Neuronal stem cell (in vitro differentiated cells): ENCODE data around the gene C4orf17.
"Not testable (repeated sequence)": the region's sequence is repeated elsewhere in the genome, so short reads cannot be mapped to it uniquely, and the experiment has no call there.

Source experiments
- DNase-seq: peaks from one replicate; pipeline ENCODE4 v3.0.0-alpha.2; 2013; ENCODE audit warnings: low spot score
- H2AFZ ChIP-seq: one replicate; pipeline ENCODE4 v1.6.1; 2013; ENCODE audit warnings: mild to moderate bottlenecking, low read length, inconsistent platforms
- H2AK5ac ChIP-seq: 2 replicates; pipeline ENCODE4 v1.6.1; 2013; ENCODE audit warnings: low read depth, mild to moderate bottlenecking, inconsistent platforms, low read length, moderate library complexity, mixed read lengths
- H2BK120ac ChIP-seq: 2 replicates; pipeline ENCODE4 v1.6.1; 2013; ENCODE audit warnings: low read depth, mild to moderate bottlenecking, inconsistent platforms, low read length, moderate library complexity, mixed read lengths
- H2BK12ac ChIP-seq: one replicate; pipeline ENCODE4 v1.6.1; 2013; ENCODE audit warnings: low read length, inconsistent platforms
- H2BK15ac ChIP-seq: 2 replicates; pipeline ENCODE4 v1.6.1; 2013; ENCODE audit warnings: mild to moderate bottlenecking, low read length, inconsistent platforms, mixed read lengths
- H2BK5ac ChIP-seq: one replicate; pipeline ENCODE4 v1.6.1; 2013; ENCODE audit warnings: inconsistent platforms, mild to moderate bottlenecking, low read length, moderate library complexity
- H3K14ac ChIP-seq: one replicate; pipeline ENCODE4 v1.6.1; 2013; ENCODE audit warnings: low read length, inconsistent platforms
- H3K18ac ChIP-seq: 2 replicates; pipeline ENCODE4 v1.6.1; 2013; ENCODE audit warnings: low read length, inconsistent platforms
- H3K23ac ChIP-seq: 2 replicates; pipeline ENCODE4 v1.6.1; 2013; ENCODE audit warnings: low read depth, mild to moderate bottlenecking, mixed read lengths, low read length, inconsistent platforms; ENCODE audit not compliant: poor library complexity
- H3K27ac ChIP-seq: replicated peaks from 3 replicates; pipeline ENCODE4 v1.5.1; 2013; ENCODE audit warnings: low read length, inconsistent platforms
- H3K27me3 ChIP-seq, 3 experiments: 2 replicates each; pipeline ENCODE4 v1.6.1; 2013; ENCODE audit warnings: low read length in 3 of 3, mild to moderate bottlenecking in 2 of 3, inconsistent platforms in 1 of 3, low read depth in 1 of 3, mixed read lengths in 1 of 3, moderate library complexity in 1 of 3; ENCODE audit not compliant: control insufficient read depth in 3 of 3, insufficient read depth in 3 of 3
- H3K36me3 ChIP-seq, 2 donors: replicated peaks in 1 of 2; 2 replicates each; pipeline ENCODE4 v1.6.1; 2013; ENCODE audit warnings: low read length in 2 of 2; ENCODE audit not compliant: control insufficient read depth in 2 of 2, insufficient read depth in 2 of 2
- H3K4ac ChIP-seq: 2 replicates; pipeline ENCODE4 v1.6.1; 2013; ENCODE audit warnings: inconsistent platforms, mild to moderate bottlenecking, low read length, moderate library complexity
- H3K4me1 ChIP-seq, 2 donors: 1 replicate in 1 of 2; 2 replicates in 1 of 2; pipeline ENCODE4 v1.6.1; 2013; ENCODE audit warnings: low read length in 2 of 2, low read depth in 1 of 2; ENCODE audit not compliant: control insufficient read depth in 2 of 2, insufficient read depth in 1 of 2
- H3K4me2 ChIP-seq: one replicate; pipeline ENCODE4 v1.6.1; 2013; ENCODE audit warnings: mild to moderate bottlenecking, low read length, inconsistent platforms; ENCODE audit not compliant: insufficient read depth, poor library complexity, severe bottlenecking
- H3K4me3 ChIP-seq, 2 donors: 2 replicates each; pipeline ENCODE4 v1.5.1; 2013; ENCODE audit warnings: low read length in 2 of 2, mild to moderate bottlenecking in 2 of 2, inconsistent platforms in 1 of 2, moderate library complexity in 1 of 2
- H3K79me1 ChIP-seq: one replicate; pipeline ENCODE4 v1.6.1; 2013; ENCODE audit warnings: low read depth, mild to moderate bottlenecking, inconsistent platforms, low read length, moderate library complexity
- H3K9ac ChIP-seq: one replicate; pipeline ENCODE4 v1.6.1; 2013; ENCODE audit warnings: mild to moderate bottlenecking, low read depth, low read length, inconsistent platforms; ENCODE audit not compliant: poor library complexity
- H3K9me3 ChIP-seq, 2 donors: replicated peaks in 1 of 2; 2 replicates each; pipeline versions ENCODE3 to v1.6.1; 2013; ENCODE audit warnings: low read length in 2 of 2, mild to moderate bottlenecking in 2 of 2, inconsistent platforms in 1 of 2, low read depth in 1 of 2, mixed read lengths in 1 of 2, moderate library complexity in 1 of 2; ENCODE audit not compliant: control insufficient read depth in 2 of 2, insufficient read depth in 1 of 2
- H4K8ac ChIP-seq: one replicate; pipeline ENCODE4 v1.6.1; 2013; ENCODE audit warnings: low read depth, mild to moderate bottlenecking, inconsistent platforms, low read length, moderate library complexity
- H4K91ac ChIP-seq: one replicate; pipeline ENCODE4 v1.6.1; 2013; ENCODE audit warnings: low read length, low read depth, mild to moderate bottlenecking, inconsistent platforms; ENCODE audit not compliant: poor library complexity
- WGBS, 2 donors: extraction: QIAGEN DNeasy Blood & Tissue Kit; methylation state at CpG; one replicate each; pipeline ENCODE4 v1.1.7; 2013; ENCODE audit warnings: missing lambda C conversion rate in 2 of 2, mixed read lengths in 1 of 2; ENCODE audit not compliant: insufficient read length in 2 of 2, insufficient replicate concordance in 1 of 2; ENCODE audit errors: extremely low coverage in 2 of 2; 5-methylcytosine and 5-hydroxymethylcytosine counted together

The C4orf17 gene

DNA sequence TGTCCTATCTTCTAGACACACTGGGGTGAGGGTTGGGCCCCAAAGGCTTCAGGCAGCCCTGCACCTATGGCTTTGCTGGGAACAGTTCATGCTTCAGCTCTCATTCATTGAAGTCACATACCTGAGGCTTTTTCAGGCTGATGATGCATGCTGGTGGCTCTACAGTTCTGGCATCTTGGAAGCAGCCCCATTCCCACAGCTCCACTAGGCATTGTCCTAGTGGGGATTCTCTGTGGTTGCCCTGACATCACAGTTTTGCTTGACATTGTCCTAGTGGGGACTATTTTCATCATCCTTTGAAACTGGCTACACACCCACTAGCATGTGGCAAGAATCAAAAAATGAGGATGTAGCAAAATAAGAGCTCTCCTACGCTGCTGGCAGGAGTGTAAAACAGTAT, 37.7 kb upstream of the C4orf17 start:
- no peaks in the 10 kb centered on the region for H3K9me3 ChIP-seq

DNA sequence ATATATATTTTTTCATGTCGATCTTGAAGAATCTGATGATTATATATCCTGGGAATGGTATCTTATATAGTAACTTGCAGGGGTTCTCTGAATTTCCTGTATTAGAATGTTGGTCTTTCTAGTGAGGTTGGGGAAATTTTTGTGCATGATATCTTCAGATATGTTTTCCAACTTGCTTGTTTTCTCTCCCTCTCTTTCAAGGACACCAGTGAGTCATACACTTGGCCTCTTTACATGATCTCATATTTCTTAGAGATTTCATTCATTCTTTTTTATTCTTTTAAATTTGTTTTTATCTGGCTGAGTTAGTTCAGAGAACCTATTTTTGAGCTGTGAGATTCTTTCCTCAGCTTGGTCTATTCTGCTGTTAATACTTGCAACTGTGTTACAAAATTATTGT, 27.2 kb upstream of the C4orf17 start:
- Histone ChIP-seq H3K4me2 (no peak overlapping the region), H3K14ac (no peak overlapping the region), H2BK5ac (no peak overlapping the region), H3K36me3 (no peaks in the 10 kb centered on the region), H3K27ac (no peak overlapping the region), H3K27me3 (no peaks in the 10 kb centered on the region), H2BK120ac (no peak overlapping the region), H3K79me1 (no peaks in the 10 kb centered on the region), H4K91ac (no peak overlapping the region), H3K4ac (no peak overlapping the region), H2AK5ac (no peak overlapping the region), H3K23ac (no peak overlapping the region), H4K8ac (no peak overlapping the region), H3K9me3 (peaks cover 15 to 19% of the 10 kb centered on the region in 2 donors), H3K4me1 (no peaks in the 10 kb centered on the region), H3K18ac (no peak overlapping the region), H2BK12ac (no peak overlapping the region), H3K9ac (no peak overlapping the region), H2AFZ (no peak overlapping the region), H2BK15ac (no peak overlapping the region), H3K4me3 (no peak overlapping the region)
- WGBS, 2 donors = no CpG with 5 or more reads among the region's 1 CpG
- no peak for DNase-seq

More for the DNA sequence above, 37.7 kb upstream of the C4orf17 start:
- Histone ChIP-seq H3K18ac (no peak overlapping the region), H2BK120ac (no peak overlapping the region), H3K27me3 (no peaks in the 10 kb centered on the region), H3K4me3 (no peak overlapping the region), H2AK5ac (no peak overlapping the region), H3K36me3 (no peaks in the 10 kb centered on the region), H3K27ac (no peak overlapping the region), H4K8ac (no peak overlapping the region), H3K79me1 (no peaks in the 10 kb centered on the region), H2BK12ac (no peak overlapping the region), H3K9ac (no peak overlapping the region), H3K23ac (no peak overlapping the region), H3K14ac (no peak overlapping the region), H3K4me2 (no peak overlapping the region), H2BK5ac (no peak overlapping the region), H2BK15ac (no peak overlapping the region), H3K4ac (no peak overlapping the region), H4K91ac (no peak overlapping the region), H2AFZ (no peak overlapping the region), H3K4me1 (peaks cover 0 to 6% of the 10 kb centered on the region in 2 donors)
- no peak for DNase-seq
- WGBS, 2 donors = no CpG with 5 or more reads among the region's 1 CpG

DNA sequence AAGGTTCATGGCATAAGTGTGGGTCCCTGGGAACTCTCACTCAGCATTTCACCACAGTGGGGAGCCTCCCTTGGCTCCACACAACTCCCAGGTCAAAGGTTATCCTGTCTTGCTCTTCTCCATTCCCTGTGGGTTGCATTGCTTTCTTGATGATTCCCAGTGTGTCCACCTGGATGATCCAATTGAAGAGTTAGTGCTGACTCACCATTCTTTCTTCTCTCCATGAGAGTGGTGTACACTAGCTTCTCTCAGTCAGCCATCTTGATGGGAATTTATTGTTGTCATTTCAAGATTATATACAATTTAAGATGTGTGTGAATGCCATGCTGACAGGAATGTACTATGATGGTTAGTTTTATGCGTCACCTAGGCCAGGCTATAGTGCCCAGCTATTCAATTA, 25.6 kb upstream of the C4orf17 start:
- Histone ChIP-seq H2BK120ac (no peak overlapping the region), H3K4ac (no peak overlapping the region), H2AK5ac (no peak overlapping the region), H3K4me1 (no peaks in the 10 kb centered on the region), H3K14ac (no peak overlapping the region), H3K36me3 (no peaks in the 10 kb centered on the region), H3K4me3 (no peak overlapping the region), H4K8ac (no peak overlapping the region), H3K9me3 (peaks cover 15 to 19% of the 10 kb centered on the region in 2 donors), H3K9ac (no peak overlapping the region), H2AFZ (no peak overlapping the region), H3K23ac (no peak overlapping the region), H3K27me3 (no peaks in the 10 kb centered on the region), H3K79me1 (no peaks in the 10 kb centered on the region), H2BK5ac (no peak overlapping the region), H3K27ac (no peak overlapping the region), H4K91ac (no peak overlapping the region), H3K4me2 (no peak overlapping the region), H3K18ac (no peak overlapping the region), H2BK12ac (no peak overlapping the region), H2BK15ac (no peak overlapping the region)
- no peak for DNase-seq
- WGBS, 2 donors = no CpG with 5 or more reads among the region's 1 CpG

DNA sequence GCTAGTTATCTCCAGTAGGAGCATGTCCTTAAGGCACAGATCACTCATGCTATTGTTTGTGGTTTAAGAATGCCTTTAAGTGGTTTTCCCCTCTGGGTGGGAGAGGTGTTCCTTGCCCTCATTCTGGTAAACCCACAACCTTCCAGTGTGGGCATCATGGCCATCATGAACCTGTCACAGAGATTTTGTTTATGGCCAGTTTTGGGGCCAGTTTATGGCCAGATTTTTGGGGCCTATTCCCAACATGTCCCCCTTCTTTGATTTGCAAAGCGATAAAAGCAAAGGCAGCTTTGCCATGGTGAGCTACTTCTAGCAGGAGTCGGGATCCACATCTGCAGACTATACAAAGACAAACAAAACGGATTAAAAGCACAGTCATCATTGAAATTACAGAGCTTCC, 24.2 kb upstream of the C4orf17 start:
- not testable (repeated sequence) for H2BK15ac ChIP-seq
- no CpG with 5 or more reads among the region's 3 CpGs for WGBS, 2 donors

More for the DNA sequence above, 24.2 kb upstream of the C4orf17 start:
- H2AFZ ChIP-seq, H3K18ac ChIP-seq, H2BK5ac ChIP-seq, H3K27ac ChIP-seq, DNase-seq, H3K27me3 ChIP-seq, H2AK5ac ChIP-seq, H2BK12ac ChIP-seq, H3K79me1 ChIP-seq, H3K4me3 ChIP-seq, H4K91ac ChIP-seq, H3K4ac ChIP-seq, H3K4me1 ChIP-seq, H4K8ac ChIP-seq, H3K14ac ChIP-seq, H3K9ac ChIP-seq, H3K23ac ChIP-seq, H3K4me2 ChIP-seq, H3K36me3 ChIP-seq, H2BK120ac ChIP-seq: not testable (repeated sequence)
- peaks cover 15 to 19% of the 10 kb centered on the region in 2 donors for H3K9me3 ChIP-seq
